NOMO-1 treated with dmso at 0.1 percent for 144 hours (cell line): ENCODE results near the gene SLIT3.
"Not testable (repeated sequence)": the region's sequence is repeated elsewhere in the genome, so short reads cannot be mapped to it uniquely, and the experiment has no call there.

Experiments
- DNase-seq: peaks from one replicate; lab custom pipeline; 2025; ENCODE audit not compliant: unreplicated experiment; lab: John Stamatoyannopoulos, UW

SLIT3 gene

DNA sequence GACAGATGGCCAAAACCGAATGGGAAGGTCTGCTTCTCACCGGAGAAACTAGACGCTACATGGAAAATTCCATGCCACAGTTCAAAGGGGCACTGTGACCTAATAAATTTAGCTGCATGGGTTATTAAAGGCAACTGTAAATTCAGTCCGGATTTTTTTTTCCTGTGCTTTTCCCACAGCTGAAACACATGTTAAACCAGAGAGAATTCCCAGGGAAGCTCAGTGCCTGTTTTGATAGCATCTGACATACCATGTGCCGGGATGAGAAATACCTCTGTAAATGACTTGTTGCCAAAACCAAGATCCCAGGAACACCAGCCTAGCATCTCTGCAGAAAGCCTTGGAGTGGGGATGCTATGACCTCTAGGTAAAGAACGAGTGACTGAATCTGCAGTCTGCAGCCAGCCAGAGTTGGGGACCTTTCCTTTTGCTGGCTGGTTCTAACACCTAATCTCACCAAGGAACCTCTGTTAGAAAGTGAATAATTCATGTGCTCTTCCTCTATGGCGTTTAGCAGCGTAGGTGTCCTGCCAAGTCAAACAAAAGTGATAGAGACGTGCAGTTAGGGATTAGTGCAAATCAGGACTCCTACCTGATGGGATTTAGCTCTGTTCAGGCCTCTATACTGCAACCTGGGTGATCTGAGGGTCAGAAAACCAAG lies 77.9 kb downstream of the SLIT3 start:
- DNase-seq: no peak

DNA sequence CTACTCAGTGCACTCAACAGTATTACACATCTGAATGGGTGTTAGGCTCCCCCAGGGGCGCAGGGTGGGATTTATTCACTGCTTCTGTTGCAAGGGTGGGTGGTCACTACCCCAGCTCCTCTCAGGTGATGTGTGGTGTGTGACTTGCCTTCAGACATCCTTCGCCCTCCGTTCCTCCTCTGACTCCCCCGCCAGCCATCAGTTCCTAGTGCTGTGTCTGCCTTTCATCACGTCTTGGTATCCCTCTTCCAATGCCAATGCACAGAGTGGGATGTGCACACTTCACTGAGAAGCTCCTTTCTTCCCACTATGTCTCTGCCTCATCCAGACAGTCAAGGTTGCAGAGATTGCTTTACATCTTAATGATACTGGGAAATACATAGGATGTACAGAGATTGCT lies 79.4 kb downstream of the SLIT3 start:
- DNase-seq: no peak

DNA sequence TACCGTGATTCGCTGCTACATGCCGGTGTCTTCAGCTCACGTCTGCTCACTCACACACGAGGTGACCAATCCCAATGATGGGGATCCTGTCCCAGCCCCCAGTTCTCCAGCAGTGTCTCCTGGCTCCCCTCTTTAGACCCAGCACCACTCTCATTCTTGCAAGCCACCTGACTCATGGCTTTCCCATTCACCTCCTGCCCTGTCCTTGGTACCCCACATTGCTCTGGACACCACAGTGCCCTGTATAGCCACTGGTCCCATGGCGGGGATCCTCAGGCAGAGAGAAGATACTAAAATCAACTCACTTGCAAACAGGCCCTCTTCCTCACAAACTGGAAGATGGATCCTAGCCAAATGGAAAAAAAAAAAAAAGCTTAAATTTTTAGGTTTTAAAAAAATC lies 81.0 kb downstream of the SLIT3 start:
- DNase-seq: no peak

DNA sequence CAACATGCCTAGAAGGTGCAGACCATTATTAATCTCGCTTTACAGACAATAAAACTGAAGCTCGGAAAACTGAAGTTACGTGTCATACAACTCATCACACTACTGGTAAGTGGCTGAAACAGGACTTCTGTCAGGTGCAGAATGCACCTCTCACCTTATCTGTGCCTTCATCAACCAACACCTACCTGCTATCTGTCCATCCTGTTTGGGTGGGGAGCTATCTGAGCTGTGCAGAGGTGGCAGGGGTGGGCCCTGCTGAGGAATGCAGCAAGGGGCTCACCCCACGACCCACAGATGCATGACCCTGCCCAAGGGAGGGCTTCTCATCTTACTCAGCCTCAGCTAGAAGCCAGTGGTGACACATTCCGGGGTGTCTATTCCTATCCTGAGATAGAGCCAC lies 81.6 kb downstream of the SLIT3 start:
- no peak for DNase-seq

DNA sequence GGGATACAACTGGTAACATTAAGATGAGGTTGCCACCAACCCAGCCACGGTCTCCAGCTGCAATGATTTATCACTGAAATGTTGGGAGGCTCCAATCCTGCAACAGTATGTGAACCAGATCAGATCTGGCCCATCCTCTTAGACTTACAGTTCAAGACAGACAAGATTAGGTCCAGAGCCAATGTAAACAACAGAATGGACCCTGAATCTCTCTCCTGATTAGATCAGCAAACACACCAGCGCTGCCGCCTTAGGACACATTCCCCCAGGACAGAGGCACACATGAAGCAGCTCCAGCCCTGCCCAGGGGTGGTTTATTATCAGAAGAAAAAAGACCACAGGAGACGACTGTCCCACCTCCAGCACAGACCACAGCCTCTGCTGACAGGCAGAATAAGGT lies 82.1 kb downstream of the SLIT3 start:
- DNase-seq: no peak

DNA sequence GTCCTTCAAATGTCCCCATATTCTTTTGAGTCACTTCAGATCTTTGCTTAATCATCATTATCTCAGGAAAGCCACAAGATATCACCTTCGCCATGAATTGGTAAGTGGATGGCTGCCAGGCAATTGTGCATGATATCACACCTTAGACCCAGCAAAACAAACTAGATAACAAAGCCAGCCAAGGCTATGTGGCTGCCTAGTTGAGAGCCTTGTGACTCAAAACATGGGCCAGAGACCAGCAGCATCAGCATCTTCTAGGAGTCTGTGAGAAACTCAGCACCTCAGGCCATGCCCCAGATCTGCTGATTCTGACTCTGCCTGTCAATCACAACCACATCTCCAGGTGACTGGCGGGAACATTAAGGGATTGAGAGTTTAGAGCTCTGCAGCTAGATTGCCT lies 82.8 kb downstream of the SLIT3 start:
- DNase-seq: no peak

DNA sequence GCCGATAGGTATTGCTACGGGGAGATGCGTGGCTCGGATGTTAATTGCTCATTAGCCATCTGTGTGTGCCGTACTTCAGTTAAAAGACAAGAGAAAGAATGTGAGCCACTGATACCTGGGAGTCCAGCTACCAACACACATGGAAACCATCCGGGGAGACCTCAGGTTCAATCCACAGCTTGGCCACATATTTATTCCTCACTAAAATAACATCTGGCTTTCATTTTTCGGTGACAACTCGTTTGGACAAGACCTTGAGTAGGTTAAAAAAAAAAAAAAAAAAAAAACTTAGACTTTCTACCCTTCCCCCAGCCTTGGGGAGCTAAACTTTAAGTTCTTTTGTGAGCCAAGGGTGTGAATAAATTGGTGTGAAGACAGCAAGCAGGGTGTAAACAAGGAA lies 84.1 kb downstream of the SLIT3 start:
- no peak for DNase-seq

DNA sequence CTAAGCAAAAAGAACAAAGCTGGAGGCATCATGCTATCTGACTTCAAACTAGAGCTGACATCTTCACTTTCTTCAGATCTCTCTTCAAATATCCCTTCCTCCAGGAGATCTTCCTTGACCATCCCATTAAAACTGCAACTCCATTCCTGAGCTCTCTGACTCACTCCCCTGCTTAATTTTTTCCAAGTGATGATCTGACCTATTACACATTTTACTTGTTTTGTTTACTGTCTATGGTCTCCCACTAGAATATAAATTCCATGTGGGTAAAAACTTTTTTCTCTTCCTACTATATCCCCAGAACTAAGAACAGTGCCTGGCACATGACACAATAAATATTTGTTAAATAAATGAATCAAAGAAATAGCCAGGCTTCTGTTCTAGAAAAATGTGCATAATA lies 87.5 kb downstream of the SLIT3 start:
- no peak for DNase-seq

DNA sequence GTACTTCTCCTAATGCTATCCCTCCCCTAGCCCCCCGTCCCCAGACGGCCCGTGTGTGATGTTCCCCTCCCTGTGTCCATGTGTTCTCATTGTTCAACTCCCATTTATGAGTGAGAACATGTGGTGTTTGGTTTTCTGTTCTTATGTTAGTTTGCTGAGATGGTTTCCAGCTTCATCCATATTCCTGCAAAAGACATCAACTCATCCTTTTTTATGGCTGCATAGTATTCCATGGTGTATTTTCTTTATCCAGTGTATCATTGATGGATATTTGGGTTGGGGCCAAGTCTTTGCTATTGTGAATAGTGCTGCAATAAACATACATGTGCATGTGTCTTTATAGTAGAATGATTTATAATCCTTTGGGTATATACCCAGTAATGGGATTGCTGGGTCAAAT lies 89.2 kb downstream of the SLIT3 start:
- not testable (repeated sequence) for DNase-seq

DNA sequence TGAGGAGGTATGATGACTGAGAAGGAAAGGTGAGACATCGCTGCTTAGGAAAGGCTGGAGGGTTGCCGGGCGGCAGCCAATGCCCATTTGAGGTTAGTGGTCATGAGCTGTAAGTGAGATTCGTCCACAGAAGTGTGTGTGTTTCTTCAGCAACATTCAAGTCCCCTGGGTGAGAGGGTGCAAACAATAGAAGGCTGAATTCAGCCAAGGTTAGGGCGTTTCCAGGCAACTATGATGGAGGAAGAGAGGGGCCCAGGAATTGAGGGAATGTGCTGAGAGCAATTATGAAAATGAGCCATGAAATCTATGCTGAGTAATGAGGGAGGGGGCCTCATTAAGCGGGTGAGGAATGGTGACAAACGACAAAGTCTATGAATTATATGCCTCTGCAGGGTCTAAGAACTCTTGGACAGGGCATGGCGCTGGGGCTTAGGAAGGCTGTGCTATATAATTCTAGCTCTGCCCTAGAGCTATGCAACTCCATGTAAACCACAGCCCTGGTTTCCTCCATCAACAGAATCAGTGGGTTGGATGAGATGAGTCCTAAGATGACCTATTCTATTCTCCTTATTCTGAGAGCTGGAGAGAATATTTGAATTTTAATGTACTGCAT lies 96.0 kb downstream of the SLIT3 start:
- no peak for DNase-seq

DNA sequence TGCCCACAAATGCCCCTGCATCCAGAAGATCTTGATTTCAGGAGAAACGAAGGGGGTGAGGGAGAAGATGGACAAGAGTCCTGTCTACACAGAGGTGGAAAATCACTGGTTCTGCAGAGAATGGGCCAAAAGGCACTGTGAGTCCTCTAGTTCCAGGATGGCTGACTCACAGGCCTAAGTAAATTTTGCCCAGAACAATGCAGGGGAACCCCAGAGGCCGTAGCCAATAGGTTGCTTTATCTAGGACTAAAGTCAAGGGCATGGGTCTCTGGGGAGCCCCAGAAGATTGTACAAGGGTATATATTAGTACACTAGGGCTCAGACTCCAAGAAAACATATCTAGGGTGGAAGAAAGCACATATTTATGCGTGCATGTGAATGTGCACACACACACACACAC lies 98.0 kb downstream of the SLIT3 start:
- no peak for DNase-seq

DNA sequence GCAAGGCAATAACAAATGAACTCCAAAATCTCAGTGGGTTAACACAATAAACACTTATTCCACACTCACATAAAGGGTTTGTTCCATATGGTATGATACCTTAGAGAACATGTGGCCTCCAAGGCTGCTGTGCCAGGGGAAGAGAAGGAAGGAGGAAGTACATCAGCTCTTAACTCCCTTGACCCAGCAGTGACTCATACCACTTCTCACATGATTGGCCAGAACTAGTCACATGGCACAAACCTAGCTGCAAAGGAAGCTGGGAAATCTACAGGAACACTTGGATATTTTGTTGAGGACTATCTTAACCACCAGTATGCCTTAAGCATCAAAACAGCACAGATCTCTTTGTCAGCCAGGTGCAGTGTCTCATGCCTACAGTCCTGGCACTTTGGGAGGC lies 99.3 kb downstream of the SLIT3 start:
- DNase-seq: no peak

DNA sequence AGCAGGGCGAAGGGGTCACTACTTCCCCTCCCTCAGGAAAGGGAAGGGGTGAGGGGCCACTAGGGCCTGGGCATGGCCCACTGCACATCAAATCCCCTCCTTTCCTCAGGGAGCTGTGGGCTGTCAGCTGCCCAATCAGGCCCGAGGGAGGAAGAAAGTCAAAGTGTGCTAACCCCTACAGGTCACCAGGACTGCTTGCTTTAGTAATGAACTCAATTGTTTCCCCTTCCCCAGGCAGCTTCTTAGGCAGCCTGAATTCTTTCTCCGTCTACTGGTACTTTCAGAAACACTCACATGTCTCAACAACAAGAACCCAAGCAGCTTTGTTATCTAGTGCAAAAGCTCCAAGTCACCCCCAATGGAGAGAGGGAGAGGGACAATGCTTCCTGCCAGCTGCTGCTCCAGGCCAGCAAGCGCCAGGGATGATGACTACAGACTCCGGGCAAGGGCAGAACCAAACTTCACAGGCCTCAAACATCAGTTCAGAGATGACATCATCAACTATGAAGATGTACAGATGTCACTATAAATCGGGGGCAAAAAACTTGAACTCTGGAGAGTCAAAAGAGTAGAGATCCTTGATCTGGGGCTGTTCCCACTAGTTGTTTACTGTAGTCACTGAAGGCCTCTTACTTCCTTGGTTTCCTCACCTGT lies 100.7 kb downstream of the SLIT3 start:
- no peak for DNase-seq

DNA sequence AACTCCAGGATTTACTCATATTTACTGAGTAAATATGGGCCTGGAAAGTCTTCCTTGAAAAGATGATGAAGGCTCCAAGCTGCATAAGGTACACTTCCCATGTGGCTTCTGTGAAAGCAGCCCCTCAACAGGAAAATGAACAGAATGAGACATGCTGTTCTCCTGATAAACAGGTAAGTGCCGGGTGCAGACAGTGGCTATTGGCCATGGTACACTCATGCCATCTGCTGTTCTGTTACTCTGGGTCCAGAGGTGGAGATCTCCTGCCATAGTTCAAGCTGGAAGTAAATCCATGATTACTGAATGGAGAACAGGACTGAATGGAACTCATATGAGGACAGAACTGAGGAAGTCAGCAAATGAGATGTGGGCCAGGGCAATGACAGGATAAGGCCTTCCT lies 103.6 kb downstream of the SLIT3 start:
- DNase-seq: no peak

DNA sequence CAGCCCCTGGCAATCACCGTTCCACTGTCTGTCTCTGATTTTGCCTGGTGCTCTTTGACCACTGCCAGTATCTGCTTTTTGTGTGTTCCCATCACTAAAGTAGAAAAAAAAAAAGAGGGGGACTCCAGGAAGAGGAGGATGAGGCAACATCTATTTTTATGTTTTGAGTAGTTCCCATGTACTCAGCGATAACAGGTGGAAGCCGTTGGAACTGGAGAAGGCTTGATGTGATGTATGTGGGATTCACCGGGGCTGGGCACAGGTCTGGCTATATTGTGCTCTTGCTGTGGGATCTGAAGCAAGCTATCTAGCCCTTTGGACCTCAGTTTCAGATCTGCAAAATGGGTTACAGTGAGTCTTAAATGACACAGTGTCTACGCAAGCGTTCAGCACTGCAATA lies 104.9 kb downstream of the SLIT3 start:
- no peak for DNase-seq

DNA sequence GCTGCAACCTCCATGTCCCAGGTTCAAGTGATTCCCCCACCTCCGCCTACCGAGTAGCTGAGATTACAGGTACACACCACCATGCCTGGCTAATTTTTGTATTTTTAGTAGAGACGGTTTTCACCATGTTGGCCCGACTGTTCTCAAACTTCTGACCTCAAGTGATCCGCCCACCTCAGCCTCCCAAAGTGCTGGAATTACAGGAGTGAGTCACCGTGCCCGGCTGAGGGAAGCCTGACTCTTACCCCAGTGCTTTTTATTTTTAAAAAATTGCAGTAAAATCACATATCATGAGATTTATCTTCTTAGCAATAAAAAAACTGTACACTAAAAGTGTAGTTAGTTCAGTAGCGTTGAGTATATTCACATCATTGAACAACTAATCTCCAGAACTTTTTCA lies 105.3 kb downstream of the SLIT3 start:
- no peak for DNase-seq

DNA sequence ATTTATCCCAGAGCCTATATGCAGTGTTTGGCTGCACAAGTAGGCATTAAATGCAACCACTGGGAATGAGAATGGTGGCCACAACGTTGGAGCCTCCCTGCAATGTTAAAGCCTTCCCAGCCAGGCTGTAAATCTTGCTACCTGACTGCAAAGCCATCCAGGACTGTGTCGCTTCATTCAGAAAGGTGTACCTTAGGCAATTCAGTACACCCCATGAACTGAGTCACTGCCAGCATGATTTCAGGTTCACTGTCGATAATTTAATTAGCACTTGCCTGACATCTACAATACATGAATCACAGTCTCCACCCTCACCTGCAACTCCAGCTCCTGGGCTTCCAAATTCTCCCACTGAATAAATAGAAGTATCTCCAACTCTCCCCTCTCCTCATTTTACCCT lies 108.4 kb downstream of the SLIT3 start:
- DNase-seq: no peak

DNA sequence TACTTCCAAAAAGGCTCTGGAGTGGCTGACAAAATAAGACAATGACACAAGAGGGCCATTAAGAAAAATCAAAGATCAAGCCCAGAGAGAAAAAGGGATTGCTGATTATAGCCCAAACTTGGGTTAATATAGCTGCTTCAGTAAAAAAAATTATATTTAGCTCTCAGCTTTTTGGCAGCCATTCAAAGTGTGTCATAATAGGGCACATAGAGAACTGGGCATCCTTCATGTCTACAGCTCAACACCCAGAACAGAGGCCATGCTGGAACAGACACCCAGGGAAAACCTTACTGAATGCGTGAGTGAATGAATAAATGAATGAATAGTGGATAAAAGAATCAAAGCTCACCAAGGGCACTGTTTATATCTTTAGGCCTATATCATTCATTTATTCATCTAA lies 110.1 kb downstream of the SLIT3 start:
- DNase-seq: no peak

DNA sequence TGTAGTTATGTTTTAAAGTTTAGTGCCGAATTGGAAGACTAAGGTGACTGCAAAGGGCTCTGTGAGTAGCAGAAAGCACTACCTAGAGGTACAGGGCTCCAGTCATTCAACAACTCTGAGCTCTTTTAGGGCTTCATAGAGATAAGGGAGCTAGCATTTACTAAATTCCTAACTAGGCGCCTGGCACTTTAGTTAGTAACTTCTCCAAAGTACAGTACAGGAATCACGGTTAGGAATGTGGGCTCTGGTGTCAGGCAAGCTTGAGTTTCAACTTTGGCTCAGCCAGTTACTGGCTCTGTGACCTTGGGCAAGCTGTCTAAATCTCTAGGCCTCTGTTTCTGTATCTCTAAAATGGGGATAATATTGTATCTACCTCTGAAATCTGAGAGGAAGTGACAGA lies 115.3 kb downstream of the SLIT3 start:
- no peak for DNase-seq

DNA sequence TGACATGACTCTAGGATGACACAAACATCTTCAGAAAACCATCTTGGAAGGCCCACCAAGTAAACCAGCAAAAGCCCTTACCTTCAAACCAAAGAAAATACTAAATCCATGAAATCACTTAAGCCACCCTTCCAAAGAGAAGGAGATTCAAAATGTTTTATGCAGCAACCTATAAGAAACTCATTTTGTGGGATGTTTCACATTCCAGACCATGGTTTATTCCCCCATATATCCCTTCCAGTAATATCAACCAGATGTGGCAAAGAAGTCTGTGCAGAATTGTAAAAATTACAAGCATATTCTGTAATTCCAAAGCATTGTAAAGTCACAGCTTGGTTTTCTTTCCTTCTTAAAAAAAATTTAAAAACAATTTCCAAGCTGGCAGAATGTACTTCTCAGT lies 117.4 kb downstream of the SLIT3 start:
- DNase-seq: no peak

DNA sequence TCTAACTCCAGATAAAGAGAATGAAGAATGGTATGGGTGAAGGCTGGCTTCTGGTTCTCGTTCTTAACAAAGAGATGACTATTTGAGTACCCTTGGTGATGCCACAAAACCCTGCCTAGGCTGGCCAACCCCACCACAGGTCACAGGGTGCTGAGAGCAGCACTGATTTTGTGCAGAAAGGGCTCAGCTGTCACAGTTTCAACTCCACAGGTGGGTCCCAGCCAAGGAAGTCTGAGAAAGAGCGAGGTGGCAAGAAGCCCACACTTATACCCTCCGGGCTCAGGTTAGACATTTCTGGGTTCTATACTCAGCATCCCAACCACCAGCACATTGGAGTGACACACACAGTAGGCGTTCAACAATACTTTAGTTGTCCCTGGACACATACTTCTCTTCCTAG lies 118.1 kb downstream of the SLIT3 start:
- DNase-seq: no peak

DNA sequence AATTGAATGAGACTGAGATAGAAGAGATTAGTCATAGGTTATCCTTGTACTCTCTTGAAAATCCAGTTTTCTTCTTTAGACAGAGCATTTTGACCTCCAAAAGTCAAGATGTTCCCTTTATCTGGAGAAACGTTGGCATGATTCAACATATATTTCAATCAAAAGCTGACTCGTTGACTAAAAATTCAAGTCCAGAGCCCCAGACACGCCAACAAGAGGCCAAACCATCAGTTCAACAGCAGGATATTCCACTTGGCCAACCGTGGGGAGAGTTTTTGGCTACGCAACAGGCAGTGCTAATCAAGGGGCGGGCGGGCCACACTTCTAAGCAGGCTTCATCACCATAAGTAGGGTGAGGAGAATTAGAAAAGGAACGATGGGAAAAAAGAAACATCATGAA lies 119.1 kb downstream of the SLIT3 start:
- DNase-seq: no peak

DNA sequence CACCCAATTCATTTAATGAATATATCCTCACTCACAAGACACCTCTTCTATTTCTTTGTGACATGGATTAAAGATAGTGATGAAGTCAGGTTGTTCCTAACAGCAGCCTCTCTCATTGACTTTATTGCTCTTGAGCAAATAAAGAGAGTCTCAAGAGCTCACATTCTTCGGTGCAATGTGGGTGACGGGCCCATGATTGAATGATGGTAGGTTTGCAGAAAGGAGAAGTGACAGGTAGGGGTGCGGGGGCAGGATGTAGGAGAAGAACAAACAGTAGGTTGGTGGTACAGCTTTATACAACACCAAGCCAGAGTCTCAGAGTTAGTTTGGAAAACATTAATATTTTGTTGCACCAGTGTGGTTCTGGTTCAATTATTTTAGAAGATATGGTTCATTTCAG lies 122.2 kb downstream of the SLIT3 start:
- no peak for DNase-seq
